GM18517 (cell line): Measurements from ENCODE around the gene ATXN2L.
"Not testable (repeated sequence)": the region's sequence is repeated elsewhere in the genome, so short reads cannot be mapped to it uniquely, and the experiment has no call there.

Experiments
- ATAC-seq: cut with Tn5 transposase; IDR thresholded peaks from one replicate; pipeline ENCODE4 v1.9.1; 2021; ENCODE audit warnings: mild to moderate bottlenecking, moderate library complexity; ENCODE audit not compliant: unreplicated experiment

The ATXN2L gene

GRCh38 chr16:28869201-28869600, 46.4 kb downstream of the ATXN2L start:
- no peak for ATAC-seq

- no peak for ATAC-seq
Observed at GRCh38 chr16:28872952-28873351, 50.2 kb downstream of the ATXN2L start.

DNA sequence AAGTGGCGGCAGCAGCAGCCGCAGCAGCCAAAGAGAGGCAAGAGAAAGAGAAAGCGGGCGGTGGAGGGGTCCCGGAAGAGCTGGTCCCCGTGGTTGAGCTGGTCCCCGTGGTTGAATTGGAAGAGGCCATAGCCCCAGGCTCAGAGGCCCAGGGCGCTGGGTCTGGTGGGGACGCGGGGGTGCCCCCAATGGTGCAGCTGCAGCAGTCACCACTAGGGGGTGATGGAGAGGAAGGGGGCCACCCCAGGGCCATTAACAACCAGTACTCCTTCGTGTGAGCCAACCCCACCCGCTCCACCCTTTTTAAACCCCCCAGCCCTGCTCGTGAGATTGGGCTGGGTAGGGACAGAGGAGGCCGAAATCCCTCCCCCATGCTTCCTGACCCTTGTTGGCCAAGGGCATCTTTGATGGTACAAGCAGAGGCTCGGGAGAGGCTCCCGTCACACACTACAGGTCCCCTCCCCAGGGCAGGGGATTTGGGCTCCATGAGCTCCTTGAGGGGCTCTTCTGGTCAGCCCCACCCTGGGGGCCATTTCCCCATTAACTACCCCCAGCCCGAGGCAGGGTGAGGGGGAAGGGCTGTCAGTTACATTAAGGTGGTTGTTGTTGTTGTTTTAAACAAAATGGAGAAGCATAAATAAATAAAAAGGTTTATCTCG, 50.9 kb downstream of the ATXN2L start:
- no peak for ATAC-seq

DNA sequence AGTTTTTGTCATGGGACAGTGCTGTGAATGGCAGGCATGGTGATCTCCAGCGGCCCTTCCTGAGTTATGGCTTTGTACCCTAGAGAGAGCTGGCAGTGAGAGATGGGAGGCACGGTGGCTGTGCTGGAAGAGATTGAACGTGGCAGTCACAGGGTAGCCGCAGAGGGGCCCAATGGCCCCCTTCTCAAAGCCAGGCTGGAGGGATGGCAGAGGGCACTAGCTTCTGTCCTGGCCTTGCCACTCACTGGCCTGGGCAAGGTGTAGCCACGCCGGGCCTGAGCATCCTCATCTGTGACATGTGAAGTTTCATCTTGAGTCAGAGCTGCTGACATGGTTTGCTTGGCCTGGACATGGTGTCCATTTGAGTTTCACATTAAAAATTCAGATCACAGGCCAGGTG, 51.6 kb downstream of the ATXN2L start:
- ATAC-seq: no peak

GRCh38 chr16:28875134-28876018, 52.6 kb downstream of the ATXN2L start:
- no peak for ATAC-seq

DNA sequence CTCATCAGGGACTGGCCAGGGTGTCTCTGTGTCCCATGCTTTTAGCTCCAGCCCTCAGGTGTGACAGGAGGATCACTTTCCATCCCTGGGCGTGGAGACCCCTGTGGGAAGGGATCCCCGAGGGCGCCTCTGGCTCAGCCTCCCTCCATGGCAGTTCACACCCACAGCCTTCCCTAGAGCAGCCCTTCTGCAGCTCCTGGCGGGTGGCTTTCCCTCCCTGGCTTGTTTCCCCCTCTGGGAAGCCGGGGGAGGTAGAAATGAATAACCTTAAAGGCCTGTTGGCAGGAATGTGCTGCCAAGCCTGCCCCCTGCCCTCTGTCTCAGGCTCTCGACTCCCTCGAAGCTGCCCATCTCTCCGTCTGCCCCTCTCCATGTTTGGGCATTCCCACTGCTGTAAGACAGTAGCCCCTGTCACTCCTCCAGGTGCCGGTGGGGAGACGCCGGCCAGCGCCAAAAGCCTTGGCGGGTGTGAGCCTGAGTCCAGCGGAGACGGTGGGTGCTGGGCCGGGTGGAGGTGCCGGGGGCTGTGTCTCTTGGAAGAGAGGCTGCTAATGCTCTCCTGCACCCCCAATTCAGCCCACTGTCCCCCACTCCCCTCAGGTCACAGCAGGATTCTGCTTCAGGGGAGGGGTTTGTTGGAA, 53.3 kb downstream of the ATXN2L start:
- no peak for ATAC-seq

GRCh38 chr16:28876973-28877654, 54.3 kb downstream of the ATXN2L start:
- ATAC-seq: no peak

DNA sequence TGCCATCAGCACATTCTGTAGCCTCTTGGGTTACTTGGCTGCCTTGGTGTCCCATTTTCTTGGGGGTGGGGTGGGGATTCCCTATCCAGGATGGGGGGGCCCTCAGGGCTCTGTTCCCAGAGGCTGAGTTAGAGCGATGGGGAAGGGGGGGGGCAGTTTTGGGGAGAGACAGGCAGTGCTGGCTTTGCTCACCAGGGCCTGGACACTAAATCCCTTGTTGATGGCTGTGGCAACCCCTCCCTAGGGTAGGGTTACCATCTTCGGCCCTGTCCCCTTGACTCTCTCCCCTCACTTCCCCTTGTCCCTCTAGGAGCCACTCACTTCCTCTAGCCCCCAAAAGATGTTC, 54.8 kb downstream of the ATXN2L start:
- no peak for ATAC-seq

GRCh38 chr16:28878083-28878926, 55.5 kb downstream of the ATXN2L start, which contains the start of gene ATP2A1:
Gene ATP2A1, plus strand, starts transcription at chr16:28878488. Its CDS starts 184 bp downstream, at chr16:28878672.
- no peak for ATAC-seq

- ATAC-seq: peak; percentile 27
Observed at GRCh38 chr16:28879261-28879840, 56.6 kb downstream of the ATXN2L start.

DNA sequence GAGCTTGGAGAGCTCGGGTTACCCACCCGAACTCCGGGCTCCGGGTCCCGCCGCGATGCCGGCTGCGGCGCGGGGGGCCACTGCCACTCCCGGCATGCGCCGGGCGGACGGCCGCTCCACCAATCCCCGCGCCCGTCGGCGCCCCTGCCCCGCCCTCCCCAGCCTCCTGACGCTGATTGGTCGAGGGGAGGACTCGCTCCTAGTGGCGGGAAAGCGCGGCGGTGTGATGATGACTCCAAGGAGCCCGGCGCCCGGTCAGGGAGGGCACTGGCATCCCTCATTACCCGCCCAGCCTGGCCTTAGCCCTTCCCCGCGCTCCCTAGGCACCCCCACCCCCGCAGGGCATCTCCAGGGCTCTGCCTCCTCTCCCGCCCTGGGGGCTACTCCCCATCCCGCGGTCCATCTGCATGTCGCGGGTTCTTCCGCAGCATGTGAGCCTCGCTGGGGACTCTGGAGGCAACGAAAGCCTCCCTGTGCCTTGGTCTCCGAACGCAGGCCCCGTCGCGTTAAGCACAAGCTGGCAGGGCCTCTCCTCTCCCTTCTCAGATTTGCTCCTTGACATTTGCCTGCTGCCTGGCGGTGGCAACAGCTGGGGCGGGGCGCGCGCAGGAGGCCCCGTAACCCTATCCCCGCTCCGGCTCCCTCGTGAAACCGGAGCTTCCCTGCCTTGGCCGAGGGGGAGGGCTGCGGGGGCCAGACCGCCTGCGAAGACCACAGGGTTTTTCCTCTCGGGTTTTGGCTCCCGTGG, 57.2 kb downstream of the ATXN2L start:
- peak; percentile 78 for ATAC-seq

DNA sequence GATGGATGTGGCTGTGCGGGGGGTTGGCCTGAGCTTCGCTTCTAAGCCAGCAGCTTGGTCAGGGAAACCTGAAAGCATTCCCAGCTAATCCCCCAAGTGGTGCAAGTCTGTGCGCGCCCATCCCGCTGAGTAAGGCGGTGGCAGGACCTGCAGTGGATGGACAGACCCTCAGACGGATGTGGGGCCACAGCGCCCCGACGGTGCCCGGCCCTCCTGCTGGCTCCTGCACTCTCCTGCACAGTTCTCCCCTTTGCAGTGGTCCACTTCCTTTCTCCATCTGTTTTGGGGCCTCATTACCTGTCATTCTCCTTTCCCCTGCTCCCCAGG, 57.8 kb downstream of the ATXN2L start:
- no peak for ATAC-seq

DNA sequence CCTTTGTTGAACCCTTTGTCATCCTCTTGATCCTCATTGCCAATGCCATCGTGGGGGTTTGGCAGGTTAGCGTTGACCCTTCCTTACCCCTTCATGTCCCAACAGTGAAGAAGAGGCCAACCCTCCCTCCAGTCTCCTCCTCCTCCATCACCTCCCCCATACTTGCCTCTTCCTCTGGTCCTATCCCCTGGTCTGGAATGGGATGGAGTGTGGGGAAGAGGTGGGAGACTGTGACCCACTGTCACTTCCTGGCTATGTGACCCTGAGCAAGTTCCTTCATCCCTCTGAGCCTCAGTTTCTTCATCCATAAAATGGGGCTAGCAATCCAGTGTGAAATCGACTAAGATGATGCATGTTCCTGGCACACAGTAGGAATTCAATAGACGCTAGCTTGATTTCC, 58.2 kb downstream of the ATXN2L start:
- ATAC-seq: no peak

- ATAC-seq: not testable (repeated sequence)
Observed at GRCh38 chr16:28881565-28881964, 58.8 kb downstream of the ATXN2L start.

GRCh38 chr16:28882551-28883160, 59.9 kb downstream of the ATXN2L start:
- no peak for ATAC-seq

DNA sequence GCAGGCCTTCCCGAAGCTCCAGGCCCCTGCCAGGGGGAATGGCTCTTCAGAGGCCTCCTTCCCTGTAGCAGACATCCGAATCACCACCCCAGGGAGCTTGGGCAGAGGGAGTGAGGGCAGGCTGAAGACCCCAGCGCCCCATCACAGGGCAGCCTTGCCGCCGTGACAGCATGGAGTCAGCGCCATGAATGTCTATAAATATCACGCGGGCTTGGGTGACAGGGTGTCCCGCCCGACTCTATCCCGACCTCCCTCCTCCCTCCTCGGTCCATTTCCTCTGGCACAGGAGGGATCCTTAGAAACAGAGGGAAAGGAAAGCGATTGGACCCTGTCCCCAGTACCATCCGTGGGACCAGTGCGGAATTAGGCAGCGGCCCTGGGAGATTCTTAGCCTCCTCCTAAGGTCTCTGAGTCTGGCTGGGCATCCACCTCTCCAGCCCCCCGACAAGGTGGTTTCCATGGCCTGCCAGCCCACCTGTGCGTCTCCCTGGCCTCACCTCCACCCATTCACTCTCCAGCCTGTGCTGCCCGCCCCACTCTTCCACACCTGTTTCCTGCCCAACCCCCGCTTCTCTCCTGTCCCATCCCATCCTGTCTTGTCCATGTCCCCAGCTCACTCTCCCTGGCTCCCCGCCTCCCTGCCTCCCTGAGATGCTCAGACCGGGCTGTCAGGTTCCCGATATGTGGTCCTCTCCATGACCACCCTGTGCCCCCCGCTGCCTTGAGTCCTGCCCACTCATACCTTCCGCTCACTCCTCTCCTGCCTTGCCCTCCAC, 60.6 kb downstream of the ATXN2L start:
- no peak for ATAC-seq

DNA sequence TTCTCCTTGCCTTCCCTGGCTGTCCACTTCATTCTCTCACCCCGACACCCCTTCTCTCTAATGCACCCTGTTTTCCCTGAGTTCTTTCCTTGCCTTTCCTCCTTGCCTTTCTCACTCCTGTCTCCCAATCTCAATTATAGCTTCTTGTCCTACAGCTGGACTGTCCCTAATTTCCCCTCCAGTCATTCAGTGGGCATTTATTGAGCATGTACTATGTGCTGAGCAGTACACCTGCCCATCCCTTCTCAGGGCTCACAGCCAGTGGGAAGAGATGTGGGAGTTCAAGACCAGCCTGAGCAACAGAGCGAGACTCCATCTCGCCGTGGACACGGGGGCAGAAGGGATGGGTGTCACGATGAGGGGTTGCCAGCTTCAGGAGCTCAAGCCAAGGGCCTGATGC, 61.2 kb downstream of the ATXN2L start:
- no peak for ATAC-seq
